ENCODE measurements around the gene LDLRAD4.

The LDLRAD4 gene

DNA sequence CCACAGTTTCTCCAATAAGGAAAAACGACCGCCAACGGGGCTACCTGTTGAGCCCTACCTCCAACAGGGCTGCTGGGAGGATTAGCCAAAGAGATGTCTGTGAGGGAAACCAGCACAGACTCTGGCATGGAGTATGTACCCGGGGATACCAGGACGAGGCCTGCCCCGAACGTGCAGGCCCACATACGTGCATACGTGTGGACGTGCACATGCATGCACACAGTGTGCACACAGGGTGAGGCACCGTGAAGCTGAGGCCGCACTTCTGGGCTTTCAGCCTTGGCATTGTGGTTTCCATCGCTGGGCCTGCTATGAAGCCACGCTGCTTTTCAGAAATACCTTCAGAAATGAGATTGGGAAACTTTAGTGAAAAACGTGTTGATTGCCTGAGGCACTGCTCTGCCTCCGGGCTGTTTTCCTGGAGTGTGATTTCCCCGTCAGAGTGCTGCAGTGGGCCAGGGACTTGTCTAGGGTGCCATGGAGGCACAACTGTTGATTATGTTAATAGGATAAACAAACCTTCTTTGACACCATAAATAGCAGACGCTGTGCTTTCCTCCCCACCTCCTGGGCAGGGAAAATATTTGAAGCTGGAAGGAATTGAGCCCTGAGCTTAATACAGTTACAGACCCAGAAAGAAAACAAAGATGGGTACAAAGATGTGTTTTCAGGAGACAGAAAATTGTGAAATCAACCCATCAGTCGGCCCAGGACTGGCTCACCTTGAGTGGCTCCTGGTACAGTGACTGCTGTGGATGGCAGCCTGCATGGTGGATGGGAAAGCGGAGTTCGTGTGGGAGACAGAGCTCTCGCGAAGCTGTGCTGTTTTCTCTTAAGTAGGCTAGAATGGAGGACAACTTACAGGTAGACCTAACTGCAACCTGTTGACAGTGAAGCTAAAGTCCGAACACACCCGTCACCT lies 325.5 kb downstream of the LDLRAD4 start:
- H3K36me3 ChIP-seq, result peaks cover 0 to 4% (median 0%) of the 10 kb centered on the region in 3 donors
- H3K4me1 ChIP-seq, result peaks cover 0 to 42% (median 26%) of the 10 kb centered on the region in 4 donors
- intact Hi-C loops (cut with DNase I; ENCODE audit: low total_unique reads), result no loop called here
- no peak overlapping the region for H3K27ac ChIP-seq
- TF ChIP-seq, protein P1, sequence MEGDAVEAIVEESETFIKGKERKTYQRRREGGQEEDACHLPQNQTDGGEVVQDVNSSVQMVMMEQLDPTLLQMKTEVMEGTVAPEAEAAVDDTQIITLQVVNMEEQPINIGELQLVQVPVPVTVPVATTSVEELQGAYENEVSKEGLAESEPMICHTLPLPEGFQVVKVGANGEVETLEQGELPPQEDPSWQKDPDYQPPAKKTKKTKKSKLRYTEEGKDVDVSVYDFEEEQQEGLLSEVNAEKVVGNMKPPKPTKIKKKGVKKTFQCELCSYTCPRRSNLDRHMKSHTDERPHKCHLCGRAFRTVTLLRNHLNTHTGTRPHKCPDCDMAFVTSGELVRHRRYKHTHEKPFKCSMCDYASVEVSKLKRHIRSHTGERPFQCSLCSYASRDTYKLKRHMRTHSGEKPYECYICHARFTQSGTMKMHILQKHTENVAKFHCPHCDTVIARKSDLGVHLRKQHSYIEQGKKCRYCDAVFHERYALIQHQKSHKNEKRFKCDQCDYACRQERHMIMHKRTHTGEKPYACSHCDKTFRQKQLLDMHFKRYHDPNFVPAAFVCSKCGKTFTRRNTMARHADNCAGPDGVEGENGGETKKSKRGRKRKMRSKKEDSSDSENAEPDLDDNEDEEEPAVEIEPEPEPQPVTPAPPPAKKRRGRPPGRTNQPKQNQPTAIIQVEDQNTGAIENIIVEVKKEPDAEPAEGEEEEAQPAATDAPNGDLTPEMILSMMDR (IDR thresholded peaks at IDR 0.05), result no peak
- no peak overlapping the region for H3K4me3 ChIP-seq
- DNase-seq, result no peak
- no peaks in the 10 kb centered on the region for H3K27me3 ChIP-seq
- no peaks in the 10 kb centered on the region for H3K9me3 ChIP-seq

DNA sequence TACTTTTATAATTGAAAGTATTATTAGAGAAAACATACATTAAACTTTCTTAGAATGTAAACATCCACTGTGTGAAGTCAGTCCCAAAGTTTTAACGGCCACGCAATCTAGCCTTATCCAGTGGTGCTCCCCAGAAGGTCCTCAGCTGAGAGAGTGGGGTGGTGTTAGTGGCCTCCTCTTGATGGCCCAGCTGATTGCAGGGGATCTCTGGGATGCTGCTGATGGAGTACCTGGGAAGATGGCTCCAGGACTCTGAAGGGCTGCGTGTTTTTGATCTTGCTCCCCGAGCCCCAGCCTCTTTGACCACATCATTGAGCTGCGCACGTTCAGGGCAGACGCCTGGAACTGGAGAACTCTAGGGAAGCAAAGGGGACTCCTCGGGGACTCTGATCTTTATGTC lies 326.4 kb downstream of the LDLRAD4 start:
- H3K27ac ChIP-seq, result no peak overlapping the region

DNA sequence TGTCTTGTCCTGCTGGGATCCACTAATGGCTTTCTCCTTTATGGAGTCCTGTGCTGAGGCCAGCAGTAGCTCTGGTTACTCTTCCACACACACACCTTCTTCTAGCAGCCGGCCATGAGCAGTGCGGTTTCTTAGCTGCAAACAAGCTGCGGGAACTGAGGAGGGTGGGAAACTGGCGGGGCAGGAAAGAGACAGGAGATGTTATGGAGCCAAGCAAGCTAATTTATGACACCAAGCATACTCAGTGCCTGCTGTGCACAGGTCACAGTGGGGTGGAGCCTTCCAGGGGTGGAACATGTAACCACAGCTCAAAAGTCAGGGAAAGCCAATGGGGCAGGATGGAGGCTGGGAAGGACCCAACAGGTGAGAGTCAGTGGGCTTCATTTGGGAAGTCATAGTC lies 327.0 kb downstream of the LDLRAD4 start:
- intact Hi-C loops (cut with DNase I; ENCODE audit: low total_unique reads), result no loop called here
- H3K4me3 ChIP-seq, result no peak overlapping the region
- DNase-seq, result no peak
- peaks cover 0 to 35% (median 17%) of the 10 kb centered on the region in 4 donors for H3K4me1 ChIP-seq
- no peaks in the 10 kb centered on the region for H3K9me3 ChIP-seq
- no peak overlapping the region for H3K27ac ChIP-seq
- peaks cover 0 to 4% (median 0%) of the 10 kb centered on the region in 3 donors for H3K36me3 ChIP-seq
- H3K27me3 ChIP-seq, result no peaks in the 10 kb centered on the region
- TF ChIP-seq, protein P1 (IDR thresholded peaks at IDR 0.05), result no peak

More for the DNA sequence above, 326.4 kb downstream of the LDLRAD4 start:
- H3K9me3 ChIP-seq, result no peaks in the 10 kb centered on the region
- H3K4me3 ChIP-seq, result no peak overlapping the region
- DNase-seq, result no peak
- TF ChIP-seq, protein P1 (IDR thresholded peaks at IDR 0.05), result no peak
- peaks cover 0 to 4% (median 0%) of the 10 kb centered on the region in 3 donors for H3K36me3 ChIP-seq
- no peaks in the 10 kb centered on the region for H3K27me3 ChIP-seq
- H3K4me1 ChIP-seq, result peaks cover 0 to 39% (median 23%) of the 10 kb centered on the region in 4 donors
- intact Hi-C loops (cut with DNase I; ENCODE audit: low total_unique reads), result no loop called here

DNA sequence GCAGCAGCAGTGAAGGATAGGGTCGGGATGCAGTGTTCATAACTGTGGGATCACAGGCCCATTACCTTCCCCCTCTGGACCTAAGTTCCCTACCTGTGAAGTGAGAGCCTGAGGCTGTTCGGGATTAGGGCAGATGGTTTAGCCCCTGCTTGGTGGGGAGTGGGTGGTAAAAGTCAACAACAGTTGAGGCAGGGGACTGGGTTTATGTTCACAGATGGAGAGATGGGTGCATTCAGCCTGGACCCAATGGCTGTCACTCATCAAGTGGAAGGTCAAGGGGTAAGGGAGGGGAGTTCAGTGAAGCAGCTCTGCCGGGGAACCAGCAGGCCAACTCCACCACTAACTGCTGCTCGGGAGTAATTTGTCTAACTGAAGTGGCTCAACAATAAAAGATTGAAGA lies 327.4 kb downstream of the LDLRAD4 start:
- Histone ChIP-seq H3K27ac (no peak overlapping the region), H3K4me1 (peaks cover 0 to 32% (median 14%) of the 10 kb centered on the region in 4 donors), H3K9me3 (no peaks in the 10 kb centered on the region), H3K27me3 (no peaks in the 10 kb centered on the region), H3K36me3 (peaks cover 0 to 4% (median 0%) of the 10 kb centered on the region in 3 donors), H3K4me3 (no peak overlapping the region)
- DNase-seq, result no peak
- TF ChIP-seq, protein P1 (IDR thresholded peaks at IDR 0.05), result no peak
- intact Hi-C loops (cut with DNase I; ENCODE audit: low total_unique reads), result no loop called here

DNA sequence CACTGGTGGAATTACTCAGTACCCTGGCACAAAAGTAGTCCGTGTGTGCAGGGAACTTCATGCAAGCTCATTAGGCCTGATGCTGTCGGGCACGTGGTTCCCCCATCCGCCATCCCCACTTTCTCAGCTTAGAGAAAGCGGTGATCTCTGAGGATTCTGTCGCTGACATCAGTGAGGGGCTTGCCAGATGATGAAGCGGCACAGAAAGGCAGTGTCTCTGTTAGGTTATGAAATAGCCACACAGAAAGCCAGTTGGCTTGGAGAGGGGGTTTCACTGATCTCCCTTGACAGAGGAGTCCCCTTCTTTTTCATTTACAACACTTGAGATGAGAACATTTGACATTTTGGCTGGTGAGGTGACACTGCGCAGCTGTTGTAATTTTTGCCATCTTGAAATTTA lies 328.1 kb downstream of the LDLRAD4 start:
- H3K27ac ChIP-seq, result no peak overlapping the region
- H3K27me3 ChIP-seq, result no peaks in the 10 kb centered on the region
- H3K36me3 ChIP-seq, result peaks cover 0 to 4% (median 0%) of the 10 kb centered on the region in 3 donors
- DNase-seq, result no peak
- H3K9me3 ChIP-seq, result no peaks in the 10 kb centered on the region
- TF ChIP-seq, protein P1 (IDR thresholded peaks at IDR 0.05), result no peak
- H3K4me3 ChIP-seq, result no peak overlapping the region
- intact Hi-C loops (cut with DNase I; ENCODE audit: low total_unique reads), result no loop called here
- peaks cover 0 to 28% (median 13%) of the 10 kb centered on the region in 4 donors for H3K4me1 ChIP-seq

Measured in tibial artery (tissue), 4 donors.